GM18519 (cell line): ENCODE data around the gene EVC.

Source experiments
- ATAC-seq: cut with Tn5 transposase; IDR thresholded peaks from one replicate; pipeline ENCODE4 v1.9.1; 2021; ENCODE audit warnings: mild to moderate bottlenecking, moderate library complexity; ENCODE audit not compliant: unreplicated experiment, low FRiP score

The EVC gene

DNA sequence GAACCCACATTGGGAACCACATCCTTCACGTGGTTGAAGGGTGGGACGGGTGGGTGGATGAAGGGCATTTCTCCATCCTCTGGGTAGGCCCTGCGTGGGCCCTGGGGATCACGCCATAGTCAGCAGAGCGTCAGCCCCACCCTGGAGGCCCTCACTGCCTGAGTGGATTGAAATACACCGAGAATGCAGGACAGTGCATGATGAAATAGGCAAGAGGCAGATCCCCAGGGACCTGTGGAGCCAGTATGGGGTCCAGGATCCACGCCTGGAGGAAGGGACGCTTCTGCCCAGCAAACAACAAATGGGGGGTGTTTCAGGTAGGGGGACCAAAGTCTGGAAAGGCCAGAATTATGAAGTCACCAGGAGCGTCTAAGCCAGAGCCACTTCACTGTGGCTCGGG lies 19.4 kb downstream of the EVC start:
- no peak for ATAC-seq

DNA sequence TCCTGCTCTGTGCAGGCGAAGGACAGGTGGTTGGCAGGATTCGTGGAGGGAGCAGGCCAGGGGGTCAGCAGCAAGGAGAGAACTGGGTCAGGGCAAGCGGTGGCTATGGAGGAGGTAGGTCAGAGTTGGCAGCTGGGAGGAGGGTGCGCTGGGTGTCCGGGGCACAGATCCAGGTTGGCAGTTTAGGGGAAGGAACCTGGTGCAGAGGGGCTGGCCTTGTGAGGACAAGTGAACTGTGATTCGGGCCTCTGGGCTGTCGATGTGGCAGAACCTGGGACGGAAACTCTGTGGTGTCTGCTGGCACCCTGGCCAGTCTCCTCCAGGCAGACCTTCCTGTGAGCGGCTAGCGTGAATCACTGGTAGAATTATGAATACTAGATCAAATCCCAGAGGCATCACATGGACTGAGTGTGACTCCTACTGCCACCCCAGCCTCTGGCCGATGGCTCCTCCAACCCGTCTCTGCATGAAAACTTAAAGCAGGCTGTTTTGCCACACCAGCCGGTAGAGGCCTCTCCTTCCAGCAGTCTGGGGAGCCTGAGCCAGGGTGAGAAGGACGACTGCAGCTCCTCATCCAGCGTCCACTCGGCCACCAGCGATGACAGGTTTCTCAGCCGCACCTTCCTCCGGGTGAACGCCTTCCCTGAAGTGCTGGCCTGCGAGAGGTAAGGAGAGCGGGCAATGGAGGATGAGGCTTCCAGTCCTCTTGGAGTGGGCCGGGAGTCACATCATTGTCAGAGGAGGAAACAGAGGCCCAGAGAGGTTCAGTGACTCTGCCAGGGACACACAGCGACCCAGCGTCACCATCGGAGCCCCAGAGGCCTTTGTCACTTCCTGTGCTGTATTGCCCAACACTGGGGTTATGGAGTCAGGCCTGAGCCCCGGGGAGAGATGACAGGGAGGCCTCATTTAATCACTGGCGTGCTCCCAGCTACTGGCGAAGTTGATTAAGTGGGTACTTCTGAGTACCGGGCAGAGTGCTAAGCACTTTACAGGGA lies 20.3 kb downstream of the EVC start:
- no peak for ATAC-seq

GRCh38 chr4:5732158-5732557 lies 21.2 kb downstream of the EVC start:
- no peak for ATAC-seq

DNA sequence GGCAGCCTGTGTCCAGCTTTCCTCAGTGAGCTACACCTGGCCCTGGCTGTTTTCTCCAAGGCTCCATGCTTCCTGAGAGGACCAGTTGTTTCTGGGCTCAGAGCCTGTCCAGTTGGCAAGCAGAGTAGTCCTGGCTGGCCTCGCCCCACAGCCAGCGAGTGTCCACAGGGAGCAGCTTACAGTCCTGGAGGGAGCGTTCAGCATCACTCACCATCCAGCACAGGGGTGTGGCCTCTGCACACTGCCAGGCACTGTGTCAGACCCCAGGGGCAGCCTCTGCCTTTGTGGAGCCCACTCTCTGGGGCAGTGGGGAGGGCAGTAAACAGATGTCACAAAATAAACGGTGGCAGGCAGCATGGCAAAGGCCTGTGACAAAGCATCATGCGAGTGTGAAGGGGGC lies 23.9 kb downstream of the EVC start:
- no peak for ATAC-seq

DNA sequence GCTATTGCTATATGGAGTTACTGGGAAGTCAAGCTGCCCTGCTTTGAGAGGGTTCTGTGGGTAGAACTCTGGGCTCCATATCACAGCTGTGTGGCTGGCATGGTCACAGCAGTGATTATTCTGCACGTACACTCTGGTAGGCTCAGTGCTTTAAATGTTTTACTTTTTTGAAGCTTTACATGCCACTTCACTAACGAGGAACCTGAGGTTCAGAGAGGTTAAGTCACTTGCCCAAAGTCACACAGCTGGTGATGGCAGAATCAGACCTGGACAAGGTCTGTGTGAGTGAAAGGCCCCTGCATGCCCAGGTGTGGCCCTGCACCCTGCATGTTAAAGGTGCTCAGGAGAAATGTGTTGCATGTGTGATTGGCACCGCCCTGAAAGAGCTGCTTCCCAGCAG lies 24.5 kb downstream of the EVC start:
- no peak for ATAC-seq

DNA sequence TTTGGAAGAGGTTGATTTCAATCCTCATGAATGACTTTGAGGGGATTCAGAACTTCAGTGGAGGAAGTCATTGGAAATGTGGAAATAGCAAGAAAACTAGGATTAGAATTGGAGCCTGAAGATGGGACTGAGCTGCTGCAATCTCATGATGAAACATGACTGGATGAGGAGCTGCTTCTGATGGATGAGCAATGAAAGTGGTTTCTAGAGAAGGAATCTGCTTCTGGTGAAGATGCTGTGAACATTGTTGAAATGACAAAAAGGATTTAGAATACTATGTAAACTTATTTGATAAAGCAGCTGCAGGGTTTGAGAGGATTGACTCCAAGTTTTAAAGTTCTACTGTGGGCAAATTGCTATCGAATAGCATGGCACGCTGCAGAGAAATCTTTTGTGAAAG lies 27.1 kb downstream of the EVC start:
- no peak for ATAC-seq

DNA sequence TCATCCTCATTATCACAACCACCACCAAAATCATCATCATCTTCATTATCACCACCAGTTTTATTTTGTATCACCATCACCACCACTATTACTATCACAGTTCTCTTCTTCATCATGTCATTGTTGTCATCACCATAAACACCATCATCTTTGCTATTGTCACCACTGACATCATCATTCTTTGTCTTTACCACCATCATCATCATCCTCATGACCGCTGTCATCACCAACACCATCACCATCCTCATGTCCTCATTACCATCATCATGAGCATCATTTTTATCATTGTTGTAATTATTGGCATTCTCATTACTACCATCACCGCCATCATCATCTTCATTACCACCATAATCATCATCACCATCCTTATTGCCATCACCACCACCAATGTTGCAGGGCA lies 31.4 kb downstream of the EVC start:
- no peak for ATAC-seq

DNA sequence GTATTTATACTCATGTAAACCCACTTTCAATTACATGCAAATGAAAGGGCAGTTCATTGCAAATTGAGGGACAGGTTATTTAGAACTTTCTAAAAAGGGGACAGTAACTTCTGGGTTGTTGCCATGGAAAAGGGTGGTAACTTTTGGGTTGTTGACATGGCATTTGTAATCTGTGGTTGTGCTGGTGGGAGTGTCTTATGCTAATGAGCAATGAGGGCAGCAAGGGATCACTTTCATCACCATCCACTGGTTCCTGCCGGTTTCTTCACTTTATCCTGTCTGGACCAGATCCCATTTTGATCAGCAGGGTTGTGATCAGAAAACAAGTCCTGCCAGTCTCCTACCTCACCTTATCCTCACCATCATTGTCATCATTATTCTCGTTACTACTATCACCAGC lies 32.0 kb downstream of the EVC start:
- ATAC-seq = no peak

- no peak for ATAC-seq
Measured at GRCh38 chr4:5746250-5746649, 35.2 kb downstream of the EVC start.

GRCh38 chr4:5746829-5747737 lies 36.1 kb downstream of the EVC start:
- no peak for ATAC-seq

DNA sequence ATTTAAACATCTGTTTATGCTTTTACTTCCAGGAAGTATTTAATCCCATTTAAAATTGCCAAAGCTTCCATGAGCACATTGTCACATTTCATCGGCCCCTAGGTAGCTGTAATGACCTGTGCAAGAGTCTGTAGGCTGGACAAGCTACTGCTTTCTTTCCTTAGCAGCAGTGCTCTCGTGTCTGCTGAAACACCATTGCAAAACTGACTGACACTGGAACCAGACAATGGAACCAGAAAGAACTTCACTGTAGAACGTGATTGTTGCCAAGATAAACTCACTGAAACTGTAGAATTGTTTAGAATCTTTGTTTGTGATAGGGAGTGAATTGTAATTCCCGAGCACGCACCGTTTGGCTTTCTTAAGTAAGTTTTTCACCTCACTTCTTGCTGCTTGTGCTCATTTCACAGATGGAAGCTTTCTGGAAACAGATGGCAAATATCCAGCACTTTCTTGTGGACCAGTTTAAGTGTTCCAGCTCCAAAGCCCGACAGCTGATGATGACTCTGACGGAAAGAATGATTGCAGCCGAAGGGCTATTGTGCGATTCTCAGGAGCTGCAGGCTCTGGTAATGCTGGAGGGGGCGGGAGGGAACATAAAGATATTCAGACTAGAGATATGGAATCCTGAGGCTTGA lies 36.9 kb downstream of the EVC start:
- ATAC-seq = no peak

GRCh38 chr4:5749568-5749967 lies 38.6 kb downstream of the EVC start:
- no peak for ATAC-seq

DNA sequence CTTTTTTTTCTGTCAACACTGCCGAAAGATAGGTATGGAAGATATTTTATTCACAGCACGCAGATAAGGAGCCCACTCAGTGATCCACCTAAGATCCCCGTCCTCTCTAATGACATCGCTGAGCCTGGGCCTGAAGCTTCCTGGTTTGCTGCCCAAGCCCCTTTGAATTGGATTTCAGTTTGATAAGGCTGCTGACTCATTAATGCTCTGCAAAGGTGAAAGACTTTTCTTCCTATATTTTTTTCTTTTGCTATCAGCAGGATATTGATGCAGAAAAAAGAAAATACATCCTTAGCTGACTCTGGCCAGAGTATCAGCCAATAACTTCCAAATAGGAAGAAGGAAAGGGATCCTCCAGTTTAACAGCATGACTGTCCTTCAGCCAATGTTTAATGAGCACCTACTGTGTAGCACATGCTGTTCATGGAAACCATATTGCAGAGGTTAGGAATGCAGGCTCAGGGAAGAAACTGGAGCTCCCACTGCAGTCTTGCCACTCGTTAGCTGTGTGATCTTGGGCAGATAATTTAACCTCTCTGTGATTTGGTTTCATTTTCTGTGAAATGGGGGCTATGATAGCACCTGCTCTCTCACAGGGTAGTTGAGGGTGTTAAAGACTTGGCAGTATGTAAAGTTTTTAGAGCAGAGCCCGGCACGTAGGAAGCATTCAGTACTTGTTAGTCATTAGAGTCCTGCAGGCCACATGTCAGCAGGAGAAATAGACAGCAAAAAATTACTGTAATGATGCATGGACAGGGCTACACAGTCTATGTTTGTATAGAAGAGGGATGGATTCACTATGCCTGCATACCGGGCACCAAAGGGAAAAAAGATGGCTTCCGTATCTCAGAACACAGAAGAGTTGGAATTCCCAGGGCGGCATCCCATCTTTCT lies 39.3 kb downstream of the EVC start:
- no peak for ATAC-seq

GRCh38 chr4:5750946-5751665 lies 40.1 kb downstream of the EVC start:
- no peak for ATAC-seq

GRCh38 chr4:5751666-5752375 lies 40.8 kb downstream of the EVC start:
- ATAC-seq = no peak

DNA sequence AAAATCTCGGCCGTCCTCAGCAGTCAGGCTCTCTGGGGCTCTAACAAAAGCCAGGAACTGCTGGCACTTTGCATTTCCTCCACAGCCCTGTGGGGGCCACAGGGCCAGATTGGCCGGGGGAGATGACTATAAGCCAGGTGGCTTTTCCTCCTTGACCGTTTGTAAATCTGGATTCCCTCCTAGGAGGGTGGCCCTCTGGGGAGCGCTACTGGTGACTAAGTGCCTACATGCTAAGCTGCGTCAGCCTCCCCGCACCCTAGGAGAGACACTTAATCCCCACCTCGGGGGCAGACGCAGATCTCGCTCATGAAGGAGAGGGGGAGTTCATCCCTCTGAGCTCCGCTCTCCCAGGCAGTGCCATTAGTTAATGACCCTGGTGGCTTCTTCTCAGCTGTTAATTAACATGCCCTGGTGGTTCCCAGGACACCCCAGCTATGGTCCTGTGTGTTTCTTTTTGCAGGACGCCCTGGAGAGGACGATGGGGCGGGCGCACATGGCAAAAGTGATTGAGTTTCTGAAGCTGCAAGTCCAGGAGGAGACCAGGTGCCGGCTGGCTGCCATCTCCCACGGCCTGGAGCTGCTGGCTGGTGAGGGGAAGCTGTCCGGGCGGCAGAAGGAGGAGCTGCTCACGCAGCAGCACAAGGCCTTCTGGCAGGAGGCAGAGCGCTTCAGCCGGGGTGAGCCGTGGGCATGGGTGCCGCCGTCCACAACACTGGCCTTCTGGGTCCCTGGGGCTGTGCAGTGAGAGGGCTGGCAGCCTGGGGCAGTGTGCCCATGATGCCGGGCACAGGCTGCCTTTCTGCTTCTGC lies 41.6 kb downstream of the EVC start:
- no peak for ATAC-seq

DNA sequence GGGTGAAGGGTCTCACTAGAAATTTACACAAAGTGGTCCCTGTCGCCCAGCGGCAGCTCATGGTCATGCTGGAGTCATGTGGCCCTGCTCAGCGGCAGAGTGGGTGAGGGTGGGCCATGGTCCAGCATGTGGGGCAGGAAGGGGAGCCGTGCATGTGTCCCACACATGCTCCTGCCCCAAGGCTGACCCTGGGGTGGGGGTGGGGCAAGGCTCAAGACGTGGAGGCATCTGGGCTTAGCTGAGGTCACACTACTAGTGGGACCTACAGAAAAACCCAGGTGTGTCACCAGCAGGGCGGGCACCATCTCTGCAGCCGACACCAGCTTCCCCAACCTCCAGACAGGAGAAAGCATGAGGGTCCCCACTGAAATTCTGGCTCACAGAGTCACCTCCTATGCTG lies 42.4 kb downstream of the EVC start:
- ATAC-seq = no peak
